Ectodermal cell (in vitro differentiated cells): Measurements from ENCODE around the gene TRABD2B.

ENCODE experiments used
- H3K27ac ChIP-seq: 2 replicates; pipeline ENCODE4 v1.7.0; 2013; ENCODE audit warnings: mild to moderate bottlenecking, low read depth, low read length; ENCODE audit not compliant: insufficient read depth, poor library complexity, severe bottlenecking
- H3K27me3 ChIP-seq: 2 replicates; pipeline ENCODE4 v1.7.0; 2013; ENCODE audit warnings: mild to moderate bottlenecking, low read length; ENCODE audit not compliant: insufficient read depth, control insufficient read depth, poor library complexity, severe bottlenecking
- H3K36me3 ChIP-seq: one replicate; pipeline ENCODE4 v1.7.0; 2013; ENCODE audit warnings: low read length; ENCODE audit not compliant: control insufficient read depth, insufficient read depth
- H3K4me1 ChIP-seq: one replicate; pipeline ENCODE4 v1.7.0; 2013; ENCODE audit warnings: low read length; ENCODE audit not compliant: control insufficient read depth, insufficient read depth
- H3K4me3 ChIP-seq: 2 replicates; pipeline ENCODE4 v1.7.0; 2013; ENCODE audit warnings: low read depth, low read length, control low read depth; ENCODE audit not compliant: insufficient read depth
- H3K9me3 ChIP-seq: 2 replicates; pipeline ENCODE4 v1.7.0; 2013; ENCODE audit warnings: mild to moderate bottlenecking, low read length, moderate library complexity; ENCODE audit not compliant: control insufficient read depth
- WGBS, 2 experiments: methylation state at CpG; one replicate each; pipeline ENCODE4 v1.1.7; 2013; ENCODE audit warnings: missing lambda C conversion rate in 2 of 2; 5-methylcytosine and 5-hydroxymethylcytosine counted together

Gene TRABD2B

GRCh38 chr1:47727051-47727696, 270.0 kb downstream of the TRABD2B start:
- Histone ChIP-seq H3K27me3 (peaks cover 59% of the 10 kb centered on the region), H3K27ac (no peak overlapping the region), H3K4me3 (no peak overlapping the region), H3K4me1 (peaks cover 9% of the 10 kb centered on the region), H3K36me3 (no peaks in the 10 kb centered on the region), H3K9me3 (no peaks in the 10 kb centered on the region)
- 90% methylated on average over 8 of the region's 8 CpGs for WGBS, 2 experiments

GRCh38 chr1:47725992-47726855, 271.0 kb downstream of the TRABD2B start:
- Histone ChIP-seq H3K36me3 (no peaks in the 10 kb centered on the region), H3K9me3 (no peaks in the 10 kb centered on the region), H3K4me3 (no peak overlapping the region), H3K4me1 (peaks cover 9% of the 10 kb centered on the region), H3K27me3 (peaks cover 68% of the 10 kb centered on the region), H3K27ac (no peak overlapping the region)
- WGBS, 2 experiments = 11 to 17% methylated on average over 19 to 22 of the region's 22 CpGs

DNA sequence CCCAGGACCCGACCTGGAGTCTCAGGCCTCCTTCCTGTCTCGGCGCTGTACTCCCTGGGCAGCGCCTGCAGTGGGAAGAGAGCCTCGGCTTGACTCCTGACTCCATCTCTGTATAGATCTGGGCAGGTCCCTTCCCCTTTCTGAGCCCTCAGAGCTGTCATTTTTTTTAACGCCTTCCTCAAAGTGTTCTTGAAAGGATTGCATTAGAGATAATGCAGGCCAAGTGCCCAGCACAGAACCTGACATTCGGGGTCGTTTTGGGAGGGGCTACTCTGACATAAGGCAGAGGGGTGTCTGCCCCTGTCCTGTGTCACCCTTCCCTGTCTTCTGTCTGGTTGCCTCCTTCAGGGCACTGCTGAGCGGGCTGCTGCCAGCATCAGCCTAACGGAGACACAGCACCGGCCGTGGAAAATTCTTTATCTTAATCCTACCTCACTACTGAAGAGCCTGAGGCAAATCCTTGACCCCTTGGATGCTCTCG, 271.6 kb downstream of the TRABD2B start:
- no peak overlapping the region for H3K4me3 ChIP-seq
- no peaks in the 10 kb centered on the region for H3K36me3 ChIP-seq
- 20 to 21% methylated on average over 13 of the region's 13 CpGs for WGBS, 2 experiments
- peaks cover 9% of the 10 kb centered on the region for H3K4me1 ChIP-seq
- H3K27me3 ChIP-seq = peaks cover 75% of the 10 kb centered on the region
- no peak overlapping the region for H3K27ac ChIP-seq
- H3K9me3 ChIP-seq = no peaks in the 10 kb centered on the region

DNA sequence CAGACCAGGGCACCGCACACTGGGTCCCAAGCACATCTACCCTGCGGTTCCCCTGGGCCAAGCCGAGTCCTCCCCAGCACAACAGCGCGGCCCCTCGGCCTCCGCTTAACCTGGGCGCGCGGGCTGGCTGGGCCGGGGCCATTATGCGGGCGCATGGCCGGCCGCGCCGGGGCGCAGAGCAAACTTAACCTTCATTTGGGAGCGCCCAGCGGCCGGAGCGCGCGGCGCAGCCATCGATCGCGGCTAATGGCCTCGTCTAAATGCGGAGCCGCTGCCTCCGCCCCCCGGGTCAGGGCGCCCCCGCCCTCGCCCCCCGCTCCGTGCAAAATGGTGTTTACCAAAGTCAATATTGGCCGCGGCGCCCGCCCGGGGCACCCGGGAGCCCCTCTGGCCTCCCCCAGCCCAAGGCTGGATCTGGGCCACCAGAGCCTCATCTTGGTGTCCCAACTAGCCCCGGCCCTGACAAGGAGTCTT, 272.1 kb downstream of the TRABD2B start:
- no peak overlapping the region for H3K27ac ChIP-seq
- no peaks in the 10 kb centered on the region for H3K9me3 ChIP-seq
- no peaks in the 10 kb centered on the region for H3K36me3 ChIP-seq
- H3K4me3 ChIP-seq = no peak overlapping the region
- 2 to 3% methylated on average over 45 of the region's 45 CpGs for WGBS, 2 experiments
- peaks cover 9% of the 10 kb centered on the region for H3K4me1 ChIP-seq
- peaks cover 75% of the 10 kb centered on the region for H3K27me3 ChIP-seq

DNA sequence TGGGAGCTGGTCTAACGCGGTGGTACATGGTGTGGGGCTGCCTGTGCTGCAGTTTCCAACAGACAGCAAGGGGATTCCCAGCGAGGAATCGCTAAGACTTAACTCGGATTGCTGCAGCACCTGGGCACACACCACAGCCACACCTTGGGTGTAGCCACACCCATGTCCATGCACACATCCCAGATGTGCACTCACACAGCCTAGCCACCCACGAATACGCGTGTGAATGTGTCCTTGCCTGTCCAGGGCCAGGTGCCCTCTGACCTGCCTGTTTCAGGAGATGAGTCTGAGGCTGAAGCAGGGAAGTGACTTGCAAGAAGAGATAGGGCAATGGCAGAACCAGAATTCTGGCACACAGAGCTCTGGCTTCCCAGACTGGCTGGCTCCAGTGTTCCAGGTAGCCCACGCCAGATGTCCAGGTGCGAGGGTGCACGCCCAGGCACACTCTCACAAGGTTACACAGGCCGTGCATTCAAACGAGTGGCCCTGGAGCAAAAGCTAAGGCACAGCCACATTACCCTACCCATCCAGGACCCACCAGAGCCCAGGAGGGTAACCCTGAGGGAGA, 272.7 kb downstream of the TRABD2B start:
- no peak overlapping the region for H3K27ac ChIP-seq
- H3K4me1 ChIP-seq = peaks cover 14% of the 10 kb centered on the region
- no peaks in the 10 kb centered on the region for H3K36me3 ChIP-seq
- H3K27me3 ChIP-seq = peaks cover 75% of the 10 kb centered on the region
- H3K4me3 ChIP-seq = no peak overlapping the region
- WGBS, 2 experiments = 78 to 79% methylated on average over 13 of the region's 13 CpGs
- H3K9me3 ChIP-seq = no peaks in the 10 kb centered on the region

- H3K27me3 ChIP-seq = peaks cover 82% of the 10 kb centered on the region
Measured at GRCh38 chr1:47722909-47723580, 274.1 kb downstream of the TRABD2B start.

DNA sequence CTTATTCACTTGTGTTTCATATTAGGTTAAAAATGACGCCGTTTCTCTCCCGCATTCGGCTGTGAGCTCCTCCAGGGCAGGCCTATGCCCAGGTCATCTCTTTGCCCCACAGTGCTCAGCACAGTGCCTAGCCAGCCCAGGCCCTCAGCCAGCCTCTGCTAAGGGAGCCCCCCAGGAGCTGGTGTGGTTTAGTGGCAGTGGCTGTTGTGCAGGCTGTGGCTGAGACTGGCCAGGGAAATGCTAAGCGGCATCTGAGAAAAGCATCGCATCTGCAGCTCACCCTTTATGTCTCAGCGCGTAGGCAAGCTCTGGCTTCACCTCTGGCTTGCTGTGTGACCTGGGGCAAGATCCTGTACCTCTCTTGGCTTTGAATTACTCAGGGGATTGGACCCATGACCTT, 275.1 kb downstream of the TRABD2B start:
- H3K27me3 ChIP-seq = peaks cover 79% of the 10 kb centered on the region
- H3K4me3 ChIP-seq = no peak overlapping the region
- peaks cover 14% of the 10 kb centered on the region for H3K4me1 ChIP-seq
- H3K9me3 ChIP-seq = no peaks in the 10 kb centered on the region
- H3K36me3 ChIP-seq = no peaks in the 10 kb centered on the region
- H3K27ac ChIP-seq = no peak overlapping the region
- 94% methylated on average over 8 of the region's 8 CpGs for WGBS, 2 experiments

More at GRCh38 chr1:47722909-47723580, 274.1 kb downstream of the TRABD2B start:
- Histone ChIP-seq H3K4me3 (no peak overlapping the region), H3K9me3 (no peaks in the 10 kb centered on the region), H3K4me1 (peaks cover 14% of the 10 kb centered on the region), H3K36me3 (no peaks in the 10 kb centered on the region), H3K27ac (no peak overlapping the region)
- 93% methylated on average over 11 of the region's 11 CpGs for WGBS, 2 experiments

DNA sequence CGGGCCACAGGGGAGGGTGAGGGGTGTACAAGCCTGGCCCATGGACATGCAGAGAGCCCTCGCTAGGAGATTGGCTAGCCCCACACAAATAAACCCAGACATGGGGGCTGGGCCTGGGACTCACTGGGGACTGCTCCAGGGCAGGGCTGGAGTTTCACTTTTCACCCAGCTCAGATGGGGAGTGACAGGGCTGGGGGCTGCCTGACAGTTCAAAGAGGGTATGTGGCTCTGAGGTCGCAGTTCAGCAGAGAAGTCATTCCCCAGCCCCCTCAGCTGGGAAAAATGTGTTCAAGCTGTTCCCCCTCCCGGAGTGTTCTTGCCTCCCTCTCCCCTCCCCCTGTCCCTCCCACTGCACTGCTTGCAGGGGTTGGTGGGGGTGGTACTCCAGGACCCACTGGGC, 277.1 kb downstream of the TRABD2B start:
- Histone ChIP-seq H3K4me3 (no peak overlapping the region), H3K4me1 (peaks cover 10% of the 10 kb centered on the region), H3K36me3 (no peaks in the 10 kb centered on the region), H3K9me3 (no peaks in the 10 kb centered on the region), H3K27me3 (peaks cover 76% of the 10 kb centered on the region), H3K27ac (no peak overlapping the region)
- WGBS, 2 experiments = 43 to 50% methylated on average over 4 of the region's 4 CpGs

GRCh38 chr1:47717341-47717740, 279.8 kb downstream of the TRABD2B start:
- Histone ChIP-seq H3K4me1 (peaks cover 5% of the 10 kb centered on the region), H3K27ac (no peak overlapping the region), H3K9me3 (no peaks in the 10 kb centered on the region), H3K4me3 (no peak overlapping the region), H3K27me3 (peaks cover 76% of the 10 kb centered on the region), H3K36me3 (no peaks in the 10 kb centered on the region)
